NCI-H2029 treated with DMSO at 0.1 percent for 48 hours (cell line): ENCODE results near the gene MAGEF1.

ENCODE experiments used
- DNase-seq: peaks from one replicate; lab custom pipeline; 2025; lab: John Stamatoyannopoulos, UW

Gene MAGEF1

DNA sequence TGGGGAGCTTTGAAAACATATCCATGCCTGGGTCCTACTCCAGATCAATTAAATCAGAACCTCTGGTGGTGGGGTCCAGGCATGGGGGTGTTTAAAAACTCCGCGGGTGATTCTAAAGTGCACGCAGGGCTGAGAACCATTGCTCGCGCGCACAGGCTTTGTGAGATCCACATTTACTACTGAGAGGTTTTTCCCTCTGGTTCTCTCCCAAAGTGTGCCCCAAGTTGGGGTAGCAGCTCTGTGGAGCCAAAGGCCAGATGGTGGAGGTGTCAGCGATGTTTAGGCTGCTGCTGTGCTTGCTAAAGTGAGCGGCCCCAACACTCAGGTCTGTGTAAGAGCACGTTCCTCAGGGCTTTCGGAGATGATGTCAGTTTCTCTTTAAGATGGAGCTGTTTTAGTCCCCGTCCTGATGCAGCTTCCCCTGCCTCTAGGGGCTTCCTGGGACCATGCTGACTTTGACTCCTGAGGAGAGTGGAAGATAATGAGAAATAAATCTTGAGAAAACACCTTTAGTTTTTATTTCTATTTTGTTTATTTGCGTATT lies 13.4 kb upstream of the MAGEF1 start:
- DNase-seq = no peak

DNA sequence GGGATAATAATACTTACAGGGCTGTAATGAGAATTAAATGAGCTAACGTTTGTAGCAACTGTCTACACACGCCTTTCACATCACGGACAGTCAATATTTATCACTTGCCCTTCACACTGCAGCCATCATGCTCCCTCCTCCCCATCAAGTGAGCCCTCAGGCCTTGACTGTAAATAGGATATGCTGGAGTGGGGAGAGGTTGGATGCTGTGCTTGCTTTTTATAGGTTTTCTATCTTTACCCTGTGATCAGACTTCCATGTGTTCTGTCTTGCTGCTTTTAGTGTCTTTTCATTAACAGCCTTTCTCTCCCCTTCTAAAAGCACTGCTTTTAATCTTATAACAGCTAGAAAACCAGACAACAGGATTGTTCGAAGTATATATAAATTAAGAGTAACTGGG lies 12.8 kb upstream of the MAGEF1 start:
- no peak for DNase-seq

DNA sequence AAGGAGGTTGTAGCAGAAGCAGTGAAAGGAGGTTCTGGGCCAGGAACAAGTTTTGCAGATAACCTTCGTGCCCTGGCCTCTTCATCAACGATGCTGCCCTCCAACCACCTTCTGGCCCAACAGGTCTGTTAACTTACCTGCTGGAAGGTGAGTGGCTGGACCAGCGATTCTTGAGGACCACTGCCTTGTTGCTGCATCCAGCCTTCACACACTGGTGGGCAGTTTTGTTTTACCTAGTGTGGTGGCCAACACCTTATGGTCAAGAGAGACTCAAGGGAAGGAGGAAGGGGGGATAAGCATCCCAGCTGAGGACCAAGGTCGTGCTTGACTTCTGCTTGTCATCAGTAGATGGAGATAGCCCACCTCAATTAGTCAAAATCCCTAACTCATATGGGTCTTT lies 7.8 kb upstream of the MAGEF1 start:
- DNase-seq = no peak

DNA sequence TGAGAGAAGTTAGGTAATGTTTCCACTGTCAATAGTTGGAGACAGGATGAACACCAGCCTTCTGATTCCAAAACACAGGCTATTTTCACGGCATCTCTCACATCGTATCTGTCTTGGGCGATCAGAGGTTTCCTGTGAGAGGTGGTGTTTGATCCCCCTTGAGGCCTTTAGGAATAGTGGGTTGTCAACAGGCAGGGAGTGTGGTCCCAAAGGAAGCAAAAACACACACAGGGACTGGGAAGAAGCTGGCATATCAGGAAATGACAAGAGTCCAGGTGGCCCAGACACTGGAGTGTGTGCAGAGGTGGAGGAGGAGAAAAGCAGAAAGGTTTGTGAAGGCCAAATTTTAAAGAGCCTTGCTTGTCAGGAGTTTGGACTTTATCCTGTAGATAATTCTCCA lies 6.6 kb upstream of the MAGEF1 start:
- DNase-seq = no peak

DNA sequence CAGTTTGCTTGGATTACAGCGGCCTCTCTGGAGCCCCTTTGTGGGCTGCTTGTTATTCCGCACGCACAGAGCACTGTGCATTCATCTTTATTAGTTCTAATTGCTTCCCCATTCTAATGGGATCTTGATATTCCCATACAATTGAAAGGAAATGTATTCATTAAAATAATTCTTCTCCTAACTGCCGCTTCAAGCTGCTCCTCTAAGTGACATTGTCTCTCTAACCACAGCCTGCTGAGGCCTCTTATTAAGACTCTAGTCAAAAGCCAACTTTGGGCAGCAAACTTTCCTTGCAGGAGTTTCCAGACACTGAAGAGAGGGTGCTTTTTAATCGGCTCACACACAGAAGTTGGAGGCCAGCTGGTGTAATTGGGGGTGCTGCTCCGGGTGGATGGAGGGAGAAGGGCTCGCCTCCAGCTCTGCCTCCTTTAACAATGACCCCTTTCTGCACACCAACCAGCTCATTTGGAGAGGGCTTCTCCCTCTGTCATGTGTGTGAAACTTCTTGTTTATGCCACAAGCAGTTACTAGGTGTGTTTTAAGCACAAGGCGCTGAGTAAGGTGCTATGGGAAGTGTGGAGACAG lies 5.6 kb upstream of the MAGEF1 start:
- DNase-seq = no peak

DNA sequence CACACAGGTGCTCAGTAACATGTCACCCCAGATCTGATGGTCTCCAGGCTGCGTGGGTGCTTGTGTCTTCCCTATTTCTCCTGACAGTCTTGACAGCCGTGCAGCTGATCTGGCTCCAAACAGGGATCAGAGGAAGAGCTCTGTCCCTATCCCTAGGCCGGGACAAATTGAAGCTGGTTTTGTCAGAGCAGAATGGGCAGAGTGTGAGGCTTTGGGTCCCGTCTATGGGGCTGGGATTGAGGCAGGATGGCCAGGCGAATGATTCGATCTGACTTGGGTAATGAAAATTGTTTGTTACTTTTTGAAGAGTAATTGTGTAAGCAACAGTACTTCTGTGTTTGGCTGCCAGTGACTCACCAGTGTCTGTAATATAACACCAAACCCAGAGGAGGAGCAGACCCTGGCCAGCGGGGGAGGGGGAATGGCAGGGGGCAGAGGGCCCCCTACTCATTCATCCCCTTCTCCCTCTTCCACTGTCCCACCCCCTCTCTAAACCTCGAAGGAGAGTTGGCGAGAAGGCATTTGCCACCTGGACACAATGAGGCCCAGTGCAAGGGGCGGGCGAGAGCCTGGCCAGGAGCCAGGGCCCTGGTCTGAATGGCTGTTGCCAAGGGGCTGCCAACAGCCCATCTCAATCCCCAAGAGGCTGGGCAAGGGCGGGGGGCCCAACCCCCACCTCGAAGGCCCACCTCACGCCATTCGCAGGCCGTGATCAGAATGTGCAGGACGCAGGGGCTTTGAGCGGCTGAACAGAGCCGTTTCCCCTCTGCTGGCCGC lies 4.9 kb upstream of the MAGEF1 start:
- DNase-seq = no peak

DNA sequence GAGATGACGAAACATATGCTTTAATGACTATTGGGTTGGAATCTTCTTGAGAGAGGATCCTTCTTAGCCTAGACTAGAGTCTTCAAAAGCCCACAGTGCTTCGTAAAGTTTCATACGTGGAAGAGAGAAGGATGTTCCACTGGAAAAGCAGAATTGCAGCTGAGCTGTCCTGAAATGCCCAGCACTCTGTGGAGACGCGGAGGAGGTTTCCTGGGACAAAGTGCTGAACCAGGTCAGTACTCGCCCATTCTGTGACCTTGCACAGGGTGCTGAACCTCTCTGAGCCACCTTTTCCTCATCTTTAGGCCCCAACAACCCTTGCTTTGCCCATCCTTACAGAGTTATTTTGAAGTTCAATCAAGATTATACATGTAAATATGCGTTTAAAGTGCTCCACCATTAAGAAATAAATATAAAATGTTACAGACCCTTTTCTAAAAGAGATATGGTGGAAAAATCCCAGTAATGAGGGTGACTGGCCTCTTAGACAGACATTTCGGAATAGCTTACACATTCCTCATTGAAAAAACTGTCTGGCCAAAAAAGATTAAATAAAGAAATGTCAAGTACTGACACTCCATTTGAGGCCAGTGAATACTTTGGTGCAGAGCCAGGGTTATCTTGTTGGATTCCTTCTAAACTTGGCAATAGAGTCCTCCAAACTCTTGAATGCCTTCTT lies 4.2 kb upstream of the MAGEF1 start:
- no peak for DNase-seq

DNA sequence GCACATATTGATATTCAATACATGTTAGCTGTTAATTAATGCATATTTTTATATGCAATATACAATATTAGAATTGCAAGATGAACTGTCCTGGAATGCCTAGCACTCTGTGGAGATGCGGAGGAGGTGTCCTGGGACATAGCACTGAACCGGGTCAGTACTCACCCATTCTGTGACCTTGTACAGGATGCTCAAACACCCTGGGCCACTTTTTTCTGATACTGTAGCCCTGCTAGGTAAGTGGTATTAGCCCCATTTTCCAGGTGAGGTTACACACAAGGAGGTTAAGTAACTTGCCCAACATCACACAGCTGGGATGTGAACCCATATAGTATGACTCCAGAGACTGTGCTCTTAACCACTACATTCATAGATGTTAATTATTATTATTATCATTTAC lies 1.7 kb upstream of the MAGEF1 start:
- DNase-seq = no peak

DNA sequence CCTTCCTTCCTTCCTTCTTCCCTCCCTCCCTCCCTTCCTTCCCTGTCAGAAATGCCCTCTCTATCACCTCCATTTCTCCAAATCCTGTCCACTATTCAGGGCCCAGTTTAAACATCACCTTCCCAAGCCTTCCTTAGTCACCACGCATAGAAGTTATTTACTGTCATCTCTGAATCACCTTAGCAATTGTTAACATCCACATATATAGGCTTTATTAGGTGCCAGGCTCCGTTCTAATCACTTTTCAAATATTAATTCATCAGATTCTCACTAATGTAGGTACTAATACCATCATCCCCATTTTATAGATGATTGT lies 1.1 kb upstream of the MAGEF1 start:
- no peak for DNase-seq

DNA sequence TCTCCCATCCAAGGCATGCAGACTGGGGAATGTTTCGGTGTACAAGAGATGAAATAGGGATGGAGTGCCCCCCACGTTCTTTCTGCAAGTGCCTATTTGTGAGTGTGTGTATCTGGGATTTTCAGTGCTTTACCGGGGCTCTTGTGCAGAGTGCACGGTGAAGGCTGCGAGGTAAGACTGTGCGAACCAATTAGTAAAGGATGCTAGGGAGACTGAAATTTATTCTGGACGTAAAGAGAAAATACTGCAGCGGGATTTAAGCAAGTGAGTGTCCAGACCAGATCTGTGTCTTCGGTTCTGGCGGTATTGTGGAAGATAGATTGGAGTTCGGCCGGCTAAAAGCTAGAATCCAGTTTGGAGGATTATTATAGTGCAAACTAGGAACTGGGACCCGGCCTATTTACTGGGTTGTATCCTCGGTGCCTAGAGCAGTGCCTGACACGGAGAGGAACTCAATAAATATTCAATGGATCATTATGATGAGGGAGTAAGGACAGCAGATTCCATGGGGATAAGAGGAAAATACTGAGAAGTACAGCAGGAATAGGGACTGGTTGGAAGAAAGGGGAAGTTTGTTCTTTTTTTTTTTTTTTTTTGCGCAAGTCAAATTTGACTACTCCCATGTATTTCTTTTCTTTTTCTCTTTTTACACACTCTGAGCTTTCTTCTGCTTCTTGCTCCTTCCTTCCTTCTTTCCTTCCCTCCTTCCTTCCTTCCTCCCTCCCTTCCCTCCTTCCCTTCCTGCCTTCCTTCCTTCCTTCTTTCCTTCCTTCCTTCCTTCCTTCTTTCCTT lies 580 bp upstream of the MAGEF1 start:
- DNase-seq = no peak

DNA sequence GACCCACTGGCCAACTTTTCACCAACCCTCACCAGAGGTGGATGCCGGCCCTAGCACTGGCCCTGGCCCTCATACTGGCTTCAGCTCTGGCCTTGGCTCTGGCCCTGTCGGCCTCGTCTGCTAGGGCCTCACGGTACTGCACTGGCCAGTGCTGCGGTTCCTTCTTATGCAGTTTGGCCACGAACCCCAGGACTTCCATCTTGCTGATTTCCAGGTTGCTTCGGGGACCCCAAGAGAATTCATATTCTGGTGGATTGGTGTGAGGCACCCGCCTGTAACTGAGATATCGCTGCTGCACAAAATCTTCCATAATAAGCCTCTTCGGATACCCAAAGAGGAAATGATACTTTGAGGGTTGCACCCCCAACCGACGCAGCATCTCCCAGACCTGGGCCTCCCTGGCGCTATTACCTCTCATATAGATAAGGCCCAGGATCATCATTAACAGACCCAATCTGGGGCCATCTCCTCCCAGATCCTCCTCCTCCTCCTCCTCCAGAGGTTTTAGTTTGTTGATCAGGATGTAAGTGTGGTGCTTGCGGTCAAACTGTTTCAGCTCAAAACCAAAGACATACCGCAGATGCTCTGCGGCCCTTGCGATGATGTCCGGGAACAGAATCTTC lies 883 bp downstream of the MAGEF1 start:
- DNase-seq = no peak

DNA sequence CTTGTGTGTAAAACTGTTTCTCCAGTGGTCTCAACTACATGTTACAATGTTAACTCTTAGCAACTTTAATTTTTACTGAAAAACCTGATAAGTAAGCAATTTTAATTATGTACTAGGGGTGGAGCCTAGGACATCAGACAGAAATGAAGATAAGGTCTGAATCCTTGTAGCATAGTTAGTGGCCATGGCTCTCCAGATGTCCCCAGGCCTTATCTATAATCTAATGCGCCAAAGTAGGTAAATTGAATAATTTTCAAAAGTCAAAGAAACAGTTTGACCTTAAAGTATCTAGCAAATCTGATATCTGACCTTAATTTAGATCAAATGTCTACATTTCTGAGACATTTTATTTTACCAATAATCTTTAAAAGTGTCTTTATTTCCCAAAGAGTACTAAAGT lies 8.2 kb downstream of the MAGEF1 start:
- no peak for DNase-seq

DNA sequence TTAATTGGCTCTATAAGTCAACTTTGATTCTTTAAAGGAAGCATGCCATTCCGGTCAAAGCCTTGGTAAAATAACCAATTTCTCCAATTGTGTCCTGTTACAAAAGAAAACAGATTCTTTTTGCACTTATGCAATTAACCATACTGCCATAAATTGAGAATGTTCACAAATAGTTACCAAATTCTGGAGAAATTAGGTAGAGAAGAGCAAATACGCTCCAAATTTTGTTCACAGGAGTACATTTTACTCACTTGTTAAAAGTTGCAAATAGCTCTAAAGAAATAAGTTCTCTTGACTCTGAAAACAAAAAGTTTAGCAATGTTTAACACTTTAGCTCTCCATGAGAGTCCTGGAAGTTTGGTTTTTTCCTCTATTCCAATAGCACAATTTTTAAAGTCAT lies 11.1 kb downstream of the MAGEF1 start:
- no peak for DNase-seq

DNA sequence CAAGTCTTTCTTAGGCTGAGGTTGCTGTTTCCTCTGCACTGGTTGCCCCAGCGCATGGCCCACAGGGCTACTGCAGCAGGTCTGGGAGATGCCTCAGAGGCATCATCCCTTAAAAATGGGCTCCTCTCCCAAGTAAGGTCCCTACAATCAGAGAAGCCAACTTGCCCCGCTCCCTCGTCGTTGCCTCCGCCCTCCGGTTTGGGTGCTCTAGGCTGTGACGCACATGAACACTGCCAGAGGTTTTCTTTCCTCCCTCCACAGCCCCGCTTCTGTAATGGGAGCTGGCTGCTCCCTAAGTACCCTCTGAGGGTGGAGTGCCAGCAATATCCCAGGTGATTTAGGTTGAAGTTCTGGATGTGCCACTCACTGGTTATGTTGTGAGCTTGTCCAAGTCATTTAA lies 14.0 kb downstream of the MAGEF1 start:
- no peak for DNase-seq

DNA sequence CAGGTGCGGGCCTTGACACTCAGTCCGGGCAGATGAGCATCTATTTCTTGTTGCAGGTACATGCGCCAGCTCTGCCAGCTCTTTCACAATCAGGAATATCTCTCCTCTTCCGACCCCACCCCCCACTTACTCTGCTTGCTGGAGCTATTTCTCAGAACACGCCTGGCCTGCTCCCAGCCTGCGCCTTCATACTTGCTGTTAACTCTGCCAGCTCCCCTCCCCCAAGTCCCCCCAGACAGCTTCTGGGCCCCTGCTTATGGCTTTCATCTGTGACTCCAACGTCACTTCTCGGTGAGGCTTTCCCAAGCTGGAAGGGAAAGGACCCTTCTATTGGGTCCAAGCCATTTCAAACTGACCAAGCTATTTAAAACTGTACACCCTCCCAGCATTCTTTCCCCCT lies 15.2 kb downstream of the MAGEF1 start:
- DNase-seq = no peak

DNA sequence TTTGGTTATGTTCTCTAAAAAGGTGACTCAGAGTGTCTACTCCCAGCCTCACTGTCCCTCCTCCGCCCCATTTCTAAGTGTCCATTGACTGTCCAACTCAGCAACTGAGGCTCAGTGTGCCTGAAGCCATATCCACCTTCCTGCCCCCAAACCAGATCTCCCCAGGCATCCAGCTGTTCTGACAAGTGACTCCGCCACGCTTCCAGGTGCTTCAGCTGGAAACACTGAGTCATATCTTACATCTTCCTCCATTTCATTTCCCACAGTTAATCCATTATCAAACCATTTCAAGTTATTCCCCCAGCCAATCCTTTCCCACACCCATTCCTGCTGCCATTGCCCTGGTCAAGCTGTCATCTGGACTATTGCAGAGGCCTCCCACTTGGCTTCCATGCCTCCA lies 17.1 kb downstream of the MAGEF1 start:
- no peak for DNase-seq

DNA sequence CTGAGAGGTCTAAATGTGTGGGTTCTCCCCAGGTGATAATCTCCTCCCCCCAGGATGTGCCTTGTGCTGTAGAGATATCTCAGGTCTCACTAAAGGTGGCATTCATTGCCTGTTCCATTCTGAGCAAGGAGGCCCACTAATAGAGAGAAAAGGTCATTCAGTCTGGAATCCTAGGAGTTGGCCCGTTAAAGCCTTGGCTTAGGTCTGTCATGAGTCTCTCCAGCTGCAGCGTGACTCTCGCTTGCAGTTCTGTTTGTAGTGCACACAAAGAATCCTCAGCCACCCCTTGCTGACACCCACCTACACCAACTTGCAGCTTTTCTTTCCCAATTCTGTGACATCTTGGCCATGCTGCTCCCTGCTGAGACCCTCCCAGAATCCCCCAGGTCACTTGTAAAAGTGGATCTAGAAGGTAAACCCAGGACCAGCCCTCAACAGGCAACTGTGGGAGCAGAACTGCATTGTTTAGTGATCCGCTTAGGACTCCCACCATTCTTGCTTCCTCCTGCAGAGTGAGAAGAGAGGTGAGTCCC lies 17.7 kb downstream of the MAGEF1 start:
- no peak for DNase-seq

DNA sequence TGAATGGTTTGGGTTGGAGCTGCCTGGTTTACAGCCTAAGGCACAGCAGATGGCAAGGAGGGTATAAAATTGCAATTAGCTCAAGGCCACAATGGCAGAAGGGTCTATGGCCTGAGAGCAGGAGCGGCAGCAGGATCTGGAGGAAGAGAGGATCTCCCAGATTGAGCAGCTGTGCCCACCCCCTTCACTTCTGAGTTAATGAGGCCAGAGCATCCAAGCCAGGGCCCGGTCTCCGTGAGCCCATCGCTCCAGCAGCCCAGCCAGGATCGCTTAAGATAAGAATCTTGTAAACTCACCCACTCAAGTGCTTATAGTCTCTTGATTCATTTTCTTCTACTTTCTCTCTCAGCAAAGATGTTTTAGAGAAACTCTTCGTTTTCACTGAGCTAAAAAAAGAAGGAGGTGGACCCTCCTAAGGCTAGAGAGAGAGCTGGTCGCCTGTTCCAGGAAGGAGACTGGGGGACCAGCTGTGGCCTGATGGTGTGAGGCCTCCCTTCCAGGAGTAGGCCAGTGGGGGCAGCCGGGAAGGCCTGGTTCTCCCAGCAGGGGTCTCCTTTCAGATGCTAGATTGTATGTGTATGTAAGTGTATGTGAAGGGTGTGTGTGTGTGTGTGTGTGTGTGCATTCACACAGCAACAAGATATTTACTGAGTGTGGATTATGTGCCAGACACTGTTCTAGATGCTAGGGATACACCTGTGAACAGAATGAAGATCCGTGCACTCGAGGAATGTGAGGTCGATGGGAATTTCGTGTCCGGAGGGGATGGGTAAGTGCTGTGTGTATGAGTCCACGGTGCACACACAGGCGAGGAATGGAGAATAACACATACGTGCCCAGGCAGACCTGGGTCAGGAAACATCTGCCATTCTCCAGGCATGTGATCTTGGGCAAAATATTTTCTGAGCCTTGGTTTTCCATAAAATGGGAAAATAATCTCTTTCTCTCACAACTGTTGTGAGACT lies 18.6 kb downstream of the MAGEF1 start:
- DNase-seq = no peak

DNA sequence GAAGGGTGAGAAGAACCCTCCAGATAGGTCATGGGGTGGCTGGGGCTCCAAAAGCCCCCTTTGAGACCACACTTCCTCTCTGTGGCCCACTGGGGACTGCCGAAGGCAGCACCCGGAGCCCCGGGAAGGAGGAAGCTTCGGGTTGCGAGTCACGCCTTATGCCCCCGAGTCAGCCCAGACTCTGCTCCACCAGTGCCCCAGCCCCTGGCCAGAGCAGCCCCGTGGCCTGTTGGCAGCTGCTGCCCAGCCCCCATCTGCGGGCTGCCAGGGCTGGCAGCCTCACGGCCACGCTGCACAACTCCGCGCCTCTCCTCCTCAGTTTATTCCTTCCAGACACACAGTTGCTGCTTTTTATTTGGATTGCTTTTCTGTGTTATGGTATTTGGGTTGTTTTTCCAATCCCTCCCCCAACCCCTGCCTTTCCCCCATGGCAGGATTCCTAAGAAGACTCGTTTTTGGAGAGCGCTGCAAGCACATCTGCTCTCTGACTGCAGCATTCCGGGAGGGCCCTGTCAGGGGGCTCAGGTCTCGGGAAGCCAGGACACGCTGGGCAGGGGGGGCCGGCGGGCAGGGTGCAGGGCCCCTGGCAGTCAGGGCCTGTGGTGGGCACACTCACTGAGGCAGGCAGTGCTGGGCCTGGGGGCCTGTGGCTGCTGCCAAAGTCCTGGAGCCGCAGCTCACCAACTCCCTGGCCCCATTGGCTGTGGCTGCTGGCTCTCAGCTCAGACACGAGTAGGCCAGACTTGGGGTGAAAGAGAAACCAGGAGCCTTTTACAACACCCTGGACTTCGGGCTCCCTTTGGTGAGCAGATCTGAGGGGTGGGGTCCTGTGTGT lies 20.2 kb downstream of the MAGEF1 start:
- DNase-seq = no peak
